C4-2B (cell line): ENCODE measurements around the gene BABAM2.
A peak's percentile ranks its signal among the peaks of the same experiment; 100 is the strongest.

Source experiments
- H3K27ac ChIP-seq: fragments of 450-650 bp; 2 replicates; pipeline ENCODE4 v1.5.1; 2017
- ZFX ChIP-seq: fragments of 450-650 bp; IDR thresholded peaks from 2 replicates; pipeline ENCODE4 v1.6.1; 2017
- TF ChIP-seq, protein P1 (sequence below): fragments of 450-650 bp; conservative IDR thresholded peaks from 2 replicates; pipeline ENCODE4 v1.5.1; 2017; ENCODE audit warnings: mild to moderate bottlenecking

BABAM2 gene

DNA sequence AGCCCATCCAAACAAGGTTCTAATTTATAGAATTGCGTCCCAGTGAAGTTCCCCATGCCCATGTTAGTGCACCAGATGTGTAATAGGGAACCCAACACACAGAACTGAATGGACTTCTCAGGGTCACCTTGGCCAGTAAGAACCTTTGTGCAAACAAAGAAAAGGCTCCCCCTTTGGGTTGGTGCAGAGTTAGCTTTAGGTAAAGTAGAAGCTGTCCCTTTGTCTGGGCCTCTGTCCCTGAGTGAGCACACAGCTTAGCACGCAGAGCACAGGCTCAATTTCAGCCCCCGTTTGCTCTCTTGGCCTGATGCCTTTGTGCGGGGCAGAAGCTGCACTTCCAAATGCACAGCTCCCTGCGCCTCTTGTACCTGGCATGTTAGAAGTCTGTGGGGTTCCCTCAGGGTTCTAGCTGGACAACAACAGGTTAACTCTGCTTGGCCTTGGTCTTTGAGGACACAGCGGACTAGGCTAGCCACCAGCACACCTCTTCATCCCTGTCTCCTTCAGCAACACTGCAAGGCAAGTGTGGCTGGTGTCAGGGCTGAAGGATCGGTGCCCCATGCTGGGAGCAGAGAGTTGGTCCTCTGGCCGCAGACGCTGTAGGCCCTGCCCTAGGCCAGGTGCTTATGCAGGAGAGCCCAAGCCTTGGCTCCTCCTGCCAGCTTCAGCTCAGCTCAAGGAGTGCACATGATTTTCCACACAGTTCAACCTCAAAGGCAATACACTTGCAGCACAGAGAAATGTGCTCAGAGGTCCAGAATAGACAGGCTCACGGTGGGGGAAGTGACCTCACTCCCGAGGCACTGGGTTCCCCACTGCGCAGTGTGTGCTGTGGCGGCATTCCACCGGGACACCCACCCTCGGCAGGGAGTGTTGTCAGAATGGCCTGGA is 428.8 kb downstream of the BABAM2 start:
- TF ChIP-seq, protein P1, sequence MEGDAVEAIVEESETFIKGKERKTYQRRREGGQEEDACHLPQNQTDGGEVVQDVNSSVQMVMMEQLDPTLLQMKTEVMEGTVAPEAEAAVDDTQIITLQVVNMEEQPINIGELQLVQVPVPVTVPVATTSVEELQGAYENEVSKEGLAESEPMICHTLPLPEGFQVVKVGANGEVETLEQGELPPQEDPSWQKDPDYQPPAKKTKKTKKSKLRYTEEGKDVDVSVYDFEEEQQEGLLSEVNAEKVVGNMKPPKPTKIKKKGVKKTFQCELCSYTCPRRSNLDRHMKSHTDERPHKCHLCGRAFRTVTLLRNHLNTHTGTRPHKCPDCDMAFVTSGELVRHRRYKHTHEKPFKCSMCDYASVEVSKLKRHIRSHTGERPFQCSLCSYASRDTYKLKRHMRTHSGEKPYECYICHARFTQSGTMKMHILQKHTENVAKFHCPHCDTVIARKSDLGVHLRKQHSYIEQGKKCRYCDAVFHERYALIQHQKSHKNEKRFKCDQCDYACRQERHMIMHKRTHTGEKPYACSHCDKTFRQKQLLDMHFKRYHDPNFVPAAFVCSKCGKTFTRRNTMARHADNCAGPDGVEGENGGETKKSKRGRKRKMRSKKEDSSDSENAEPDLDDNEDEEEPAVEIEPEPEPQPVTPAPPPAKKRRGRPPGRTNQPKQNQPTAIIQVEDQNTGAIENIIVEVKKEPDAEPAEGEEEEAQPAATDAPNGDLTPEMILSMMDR: no peak
- no peak for TF ChIP-seq ZFX
- peak overlapping the region; percentile 12; the same call in 1 of the 2 replicates for H3K27ac ChIP-seq

DNA sequence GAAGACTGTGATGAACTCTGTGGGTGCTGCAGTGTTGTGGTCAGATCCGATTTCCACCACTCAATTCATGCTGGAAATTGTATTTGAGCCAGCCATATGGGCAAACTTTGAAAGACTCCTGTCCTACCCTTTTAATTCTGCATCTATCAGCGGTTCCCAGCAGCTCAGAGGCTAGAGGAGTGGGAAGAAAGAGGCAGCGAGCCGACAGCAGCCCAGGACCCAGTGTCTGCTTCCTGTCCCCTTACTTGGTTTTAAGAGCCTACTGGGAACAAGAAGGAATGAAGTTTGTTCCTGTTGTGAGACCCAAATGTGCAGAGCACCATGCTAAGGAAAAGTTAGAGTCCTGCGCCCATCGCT is 429.5 kb downstream of the BABAM2 start:
- TF ChIP-seq, protein P1: no peak
- TF ChIP-seq ZFX: no peak
- no peak overlapping the region; the same call in 1 of the 2 replicates for H3K27ac ChIP-seq

DNA sequence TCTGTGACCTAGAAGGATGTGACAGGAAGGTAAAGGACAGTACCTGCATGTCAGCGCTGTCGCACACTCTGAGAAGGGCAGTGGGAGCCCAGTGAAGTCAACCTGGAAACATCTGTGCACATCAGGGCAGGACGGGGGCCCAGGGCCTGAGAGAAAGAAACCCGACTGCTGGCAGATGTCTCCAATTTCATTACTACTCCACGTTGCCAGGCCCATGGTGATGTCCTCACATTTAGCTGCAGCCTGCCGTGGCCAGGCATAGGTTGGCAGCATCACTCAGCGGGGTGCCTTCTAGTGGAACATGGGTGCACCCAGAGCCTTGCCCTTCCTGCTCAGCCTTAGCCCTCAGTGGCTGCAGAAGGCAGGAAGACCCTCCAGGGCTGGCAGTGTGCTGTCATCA is 429.8 kb downstream of the BABAM2 start:
- TF ChIP-seq ZFX: no peak
- TF ChIP-seq, protein P1: no peak

DNA sequence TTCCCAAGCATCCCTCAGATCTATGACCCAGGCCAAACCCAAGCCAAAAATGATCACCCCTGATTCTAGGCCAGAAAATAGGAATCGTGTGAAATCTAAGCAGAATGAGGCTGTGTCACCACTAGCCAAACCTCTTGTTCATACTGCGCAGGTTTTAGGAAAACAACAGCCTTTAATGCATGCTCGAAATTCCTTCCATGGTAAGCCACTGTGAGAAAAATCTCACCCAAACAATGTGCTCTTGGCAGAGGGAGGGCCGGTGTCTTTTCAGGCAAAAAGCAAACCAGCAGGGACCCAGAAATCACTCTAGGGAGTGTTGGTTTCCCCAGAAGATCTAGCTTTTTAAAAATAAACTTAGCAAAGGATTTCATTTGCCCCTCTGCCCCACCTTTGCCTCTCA is 430.9 kb downstream of the BABAM2 start:
- H3K27ac ChIP-seq: no peak overlapping the region
- TF ChIP-seq, protein P1: no peak

More for the DNA sequence above, 429.8 kb downstream of the BABAM2 start:
- no peak overlapping the region for H3K27ac ChIP-seq

DNA sequence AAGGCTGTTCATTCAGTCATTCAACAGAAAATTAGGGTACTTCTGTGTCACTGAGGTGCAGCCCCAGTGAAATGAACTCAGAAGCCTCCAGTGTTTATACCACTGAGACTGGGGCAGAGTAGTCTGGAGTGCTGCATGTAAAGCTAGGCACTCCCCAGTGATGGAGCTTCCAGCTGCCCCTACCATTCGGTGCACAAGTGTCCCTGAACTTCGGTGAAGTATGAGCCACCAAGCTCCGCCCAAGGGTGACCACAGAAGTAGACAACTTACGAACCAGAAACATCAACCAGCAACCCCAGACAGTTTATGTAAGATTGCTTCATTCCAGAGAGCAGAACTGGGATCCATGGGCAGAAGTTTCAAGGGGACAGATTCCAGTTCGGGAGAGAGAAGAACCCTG is 431.5 kb downstream of the BABAM2 start:
- no peak overlapping the region for H3K27ac ChIP-seq
- TF ChIP-seq ZFX: no peak
- TF ChIP-seq, protein P1: no peak

DNA sequence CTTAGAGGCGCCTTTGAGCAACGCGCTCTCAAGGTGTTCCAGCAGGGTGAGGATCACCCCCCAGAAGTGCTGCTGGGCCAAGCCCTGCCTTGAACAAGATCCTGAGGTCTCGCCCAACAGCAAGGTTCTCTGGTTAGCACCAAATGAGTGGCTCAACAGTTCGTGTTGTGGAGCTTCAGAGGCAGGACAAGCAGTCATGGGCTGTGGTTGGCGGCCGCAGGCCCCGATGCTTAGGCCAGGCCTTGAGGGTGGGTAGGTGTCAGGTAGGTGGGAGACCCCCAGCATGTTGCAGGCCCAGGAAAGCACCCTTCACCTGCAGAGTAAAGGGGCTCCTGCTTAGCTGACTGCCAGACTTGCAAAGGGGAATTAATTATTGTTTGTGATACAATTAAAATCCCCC is 431.9 kb downstream of the BABAM2 start:
- TF ChIP-seq, protein P1: no peak
- no peak for TF ChIP-seq ZFX
- H3K27ac ChIP-seq: no peak overlapping the region

DNA sequence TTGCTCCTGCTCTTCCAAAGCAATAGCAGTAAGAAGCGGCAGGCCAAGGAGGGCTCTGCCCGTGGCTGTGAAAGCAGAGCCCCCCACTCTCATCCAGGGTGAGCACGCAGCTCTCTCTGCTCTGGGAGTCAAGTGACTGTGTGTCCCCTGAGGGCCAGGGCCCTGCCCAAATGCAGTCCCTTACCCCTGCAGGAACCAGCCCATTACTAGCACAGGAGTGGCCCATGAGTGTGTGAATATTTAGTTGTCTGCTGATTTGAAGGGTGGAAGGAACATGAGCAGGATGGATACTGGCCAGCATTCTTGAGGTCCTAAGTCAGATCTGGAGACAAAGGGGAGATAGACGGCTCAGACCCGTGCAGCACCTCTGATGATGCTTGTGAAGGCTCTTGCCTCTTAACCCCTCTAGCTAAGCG is 432.5 kb downstream of the BABAM2 start:
- TF ChIP-seq ZFX: no peak
- TF ChIP-seq, protein P1: no peak

More for the DNA sequence above, 432.5 kb downstream of the BABAM2 start:
- no peak overlapping the region for H3K27ac ChIP-seq
